GM12875 (cell line): ENCODE data around the gene SCAMP3.

Experiments used
- H3K4me3 ChIP-seq: one replicate; pipeline ENCODE4 v1.5.1; 2011; ENCODE audit warnings: low read depth, low read length, control low read depth
- TF ChIP-seq, protein P1 (sequence below): IDR thresholded peaks from 2 replicates; pipeline ENCODE4 v1.5.1; 2011; ENCODE audit warnings: low read depth, mild to moderate bottlenecking, control low read depth, inconsistent platforms, low read length, moderate library complexity, borderline replicate concordance; ENCODE audit not compliant: insufficient read depth

The SCAMP3 gene

DNA sequence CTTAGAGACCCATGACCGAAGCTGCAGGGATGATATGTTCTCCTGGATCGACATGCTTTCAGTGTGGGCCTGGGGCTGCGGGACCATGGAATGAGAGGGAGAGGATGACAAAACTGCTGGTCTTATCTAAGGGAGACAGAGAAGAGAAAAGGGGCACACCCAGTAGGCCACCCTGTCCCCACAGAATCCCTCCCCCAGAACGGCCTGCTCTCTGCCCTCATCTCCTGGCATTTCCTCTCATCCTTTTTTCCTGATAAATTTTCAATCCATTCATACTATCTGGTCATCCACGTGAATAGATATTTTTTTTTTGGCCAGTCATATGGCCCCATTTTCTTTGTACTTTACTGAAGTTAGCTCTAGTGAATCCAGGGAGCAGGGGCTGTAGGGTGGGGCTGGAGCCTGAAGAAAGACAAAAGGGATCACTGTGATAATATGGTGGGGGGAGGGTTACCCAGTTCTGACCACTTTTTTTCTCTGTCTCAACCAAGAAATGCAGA lies 39.2 kb upstream of the SCAMP3 start, which contains the start of gene PKLR:
Gene PKLR, minus strand, starts transcription at position 97 of the 500 bp plus-strand sequence. Its CDS starts 43 bp downstream, at position 54.
- H3K4me3 ChIP-seq = no peak within 1 kb of the TSS
- TF ChIP-seq, protein P1, sequence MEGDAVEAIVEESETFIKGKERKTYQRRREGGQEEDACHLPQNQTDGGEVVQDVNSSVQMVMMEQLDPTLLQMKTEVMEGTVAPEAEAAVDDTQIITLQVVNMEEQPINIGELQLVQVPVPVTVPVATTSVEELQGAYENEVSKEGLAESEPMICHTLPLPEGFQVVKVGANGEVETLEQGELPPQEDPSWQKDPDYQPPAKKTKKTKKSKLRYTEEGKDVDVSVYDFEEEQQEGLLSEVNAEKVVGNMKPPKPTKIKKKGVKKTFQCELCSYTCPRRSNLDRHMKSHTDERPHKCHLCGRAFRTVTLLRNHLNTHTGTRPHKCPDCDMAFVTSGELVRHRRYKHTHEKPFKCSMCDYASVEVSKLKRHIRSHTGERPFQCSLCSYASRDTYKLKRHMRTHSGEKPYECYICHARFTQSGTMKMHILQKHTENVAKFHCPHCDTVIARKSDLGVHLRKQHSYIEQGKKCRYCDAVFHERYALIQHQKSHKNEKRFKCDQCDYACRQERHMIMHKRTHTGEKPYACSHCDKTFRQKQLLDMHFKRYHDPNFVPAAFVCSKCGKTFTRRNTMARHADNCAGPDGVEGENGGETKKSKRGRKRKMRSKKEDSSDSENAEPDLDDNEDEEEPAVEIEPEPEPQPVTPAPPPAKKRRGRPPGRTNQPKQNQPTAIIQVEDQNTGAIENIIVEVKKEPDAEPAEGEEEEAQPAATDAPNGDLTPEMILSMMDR = no peak

- TF ChIP-seq, protein P1 = no peak
- H3K4me3 ChIP-seq = no peak overlapping the region
These were observed 38.6 kb upstream of the SCAMP3 start for GRCh38 chr1:155300553-155301329.

DNA sequence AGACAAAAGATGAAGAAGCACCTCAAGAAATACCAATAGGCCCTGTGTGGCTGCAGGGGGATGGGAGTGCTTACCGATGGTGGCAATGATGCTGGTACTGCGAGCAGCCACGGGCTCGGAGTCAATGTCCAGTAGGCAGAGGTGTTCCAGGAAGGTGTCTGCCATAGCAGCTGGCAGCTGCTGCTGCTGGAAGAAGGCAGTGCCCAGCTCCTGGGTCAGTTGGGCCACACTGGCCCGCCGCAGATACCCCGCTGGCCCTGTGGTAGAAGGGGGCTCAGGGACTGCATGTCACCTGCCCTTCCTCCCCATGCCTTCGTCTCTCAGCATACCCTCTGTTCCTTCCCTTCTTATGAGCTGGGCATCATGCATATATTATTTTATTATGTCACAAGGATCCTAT lies 37.9 kb upstream of the SCAMP3 start:
- H3K4me3 ChIP-seq = no peak overlapping the region
- TF ChIP-seq, protein P1 = no peak

DNA sequence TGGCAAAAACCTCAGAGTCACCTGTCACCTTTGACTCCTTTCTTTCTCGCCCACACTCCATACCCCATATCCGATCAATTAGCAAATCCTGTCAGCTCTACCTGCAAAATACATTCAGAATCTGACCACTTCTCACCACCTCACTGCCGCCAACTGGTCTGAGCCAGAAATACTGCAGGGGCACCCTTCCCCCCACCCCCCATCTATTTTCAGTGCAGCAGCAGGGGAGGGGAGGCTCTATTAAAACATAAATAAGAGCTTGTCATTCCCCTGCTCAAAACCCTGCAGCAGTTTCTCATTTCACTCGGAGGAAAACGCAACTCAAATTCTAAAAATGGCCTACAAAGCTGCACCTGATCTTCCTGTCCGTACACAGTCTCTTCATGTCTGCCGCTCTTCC lies 35.2 kb upstream of the SCAMP3 start:
- no peak overlapping the region for H3K4me3 ChIP-seq
- TF ChIP-seq, protein P1 = no peak

DNA sequence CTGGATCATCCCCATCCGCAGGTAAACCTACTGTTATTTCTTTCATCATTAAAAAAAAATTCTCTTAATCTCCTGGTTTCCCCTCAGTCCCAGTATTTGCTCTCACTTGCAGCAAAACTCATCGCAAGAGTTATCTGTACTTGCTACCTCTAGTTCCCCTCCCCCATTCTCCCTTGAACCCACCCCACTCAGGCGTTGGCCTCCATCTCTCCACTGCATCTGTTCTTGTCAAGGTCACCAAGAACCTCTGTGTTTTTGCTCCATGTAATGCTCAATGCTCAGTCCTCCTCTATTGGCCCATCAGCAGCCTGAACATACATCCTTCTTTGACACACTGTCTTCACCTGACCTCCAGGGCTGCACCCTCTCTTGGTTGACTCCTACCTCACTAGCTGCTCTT lies 34.5 kb upstream of the SCAMP3 start:
- TF ChIP-seq, protein P1 = no peak
- no peak overlapping the region for H3K4me3 ChIP-seq

DNA sequence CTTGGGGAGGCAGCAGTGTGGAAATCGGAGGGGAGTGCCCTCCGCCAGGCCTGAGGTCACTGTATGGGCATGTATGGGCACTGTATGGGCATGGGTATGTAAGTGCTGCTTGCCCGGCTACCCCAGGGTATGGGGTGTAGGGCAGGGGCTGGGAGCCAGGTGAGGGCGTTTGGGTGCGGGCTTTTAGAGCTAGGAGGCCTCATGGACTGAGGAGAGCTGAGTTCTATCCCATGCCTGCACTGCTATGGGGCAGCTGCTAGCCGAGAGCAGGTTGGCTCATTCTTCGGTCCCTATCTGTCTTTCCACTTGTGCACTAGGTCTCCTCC lies 33.7 kb upstream of the SCAMP3 start:
- H3K4me3 ChIP-seq = no peak overlapping the region
- TF ChIP-seq, protein P1 = no peak
